Transverse colon (tissue), 3 donors: ENCODE results near the gene AMIGO3.

Experiments
- CTCF ChIP-seq, 5 experiments: fragments of 200-600 bp in 3 of 5; fragments of 450-650 bp in 2 of 5; sonication (generic) in 3 of 5; IDR thresholded peaks; 1 replicate in 2 of 5; 2 replicates in 3 of 5; pipeline ENCODE4 v1.5.1; 2016 to 2017; ENCODE audit warnings: antibody characterized with exemption in 5 of 5, inconsistent platforms in 3 of 5, mild to moderate bottlenecking in 2 of 5, moderate library complexity in 1 of 5
- EP300 ChIP-seq: sonication (generic); formaldehyde crosslinking; IDR thresholded peaks from one replicate; pipeline ENCODE4 v1.6.1; 2017; ENCODE audit warnings: antibody characterized with exemption, low read depth
- POLR2A ChIP-seq: fragments of 450-650 bp; IDR thresholded peaks from one replicate; pipeline ENCODE4 v1.6.1; 2016; ENCODE audit warnings: antibody characterized with exemption, mild to moderate bottlenecking, moderate library complexity

DNA sequence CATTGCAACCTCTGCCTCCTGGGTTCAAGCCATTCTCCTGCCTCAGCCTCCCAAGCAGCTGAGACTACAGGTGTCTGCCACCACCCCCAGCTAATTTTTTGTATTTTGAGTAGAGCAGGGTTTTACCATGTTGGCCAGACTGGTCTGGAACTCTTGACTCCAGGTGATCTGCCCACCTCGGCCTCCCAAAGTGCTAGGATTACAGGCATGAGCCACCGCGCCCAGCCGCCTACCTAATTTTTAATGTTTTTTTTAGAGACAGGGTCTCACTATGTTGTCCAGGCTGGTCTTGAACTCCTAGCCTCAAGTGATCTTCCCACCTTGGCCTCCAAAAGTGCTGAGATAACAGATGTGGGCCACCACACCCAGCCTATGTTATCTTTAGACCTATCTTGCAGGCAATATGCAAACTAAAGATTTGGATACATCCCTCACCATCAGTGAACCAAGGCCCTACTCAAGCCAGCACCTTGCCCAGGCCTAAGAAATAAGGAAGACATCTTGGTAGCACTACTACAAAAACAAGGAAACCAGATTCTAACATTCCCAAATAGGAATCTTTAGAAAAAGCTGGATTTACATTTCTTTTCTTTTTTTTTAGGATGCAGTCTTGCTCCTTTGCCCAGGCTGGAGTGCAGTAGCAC is 10.6 kb upstream of the AMIGO3 start:
- TF ChIP-seq EP300, result no peak
- TF ChIP-seq CTCF (IDR thresholded peaks at IDR 0.05), result no peak
- no peak for TF ChIP-seq POLR2A
